ENCODE results near the gene CD247. TPM values are rescaled to one million over a fixed set of nuclear protein-coding genes. Genes with fewer than 3 reads are reported as not detected.

The CD247 gene
- total and polyA plus RNA-seq, 9 of the 15 experiments (the other 6 are each of a cell fraction or from before 2014, with no cell fraction given): 0.08 to 0.42 (median 0.28) TPM; not detected in 5

- TF ChIP-seq RAD21 (CRISPR knock-in tag; conservative IDR thresholded peaks at IDR 0.05 in 1 of 2, IDR thresholded peaks at IDR 0.05 in 1 of 2) (no peak), ESRRA (IDR thresholded peaks at IDR 0.05; ENCODE audit: borderline replicate concordance, low read depth) (peak; percentile 39; the same call in 1 of the 2 replicates), ERF (CRISPR knock-in tag; IDR thresholded peaks at IDR 0.05) (0 out of 2 replicates have a peak, but pooled peaks have one; percentile 29), FOXP4 (CRISPR knock-in tag; IDR thresholded peaks at IDR 0.05; ENCODE audit: borderline replicate concordance) (no peak; the same call in 1 of the 2 replicates), KAT7 (CRISPR knock-in tag; IDR thresholded peaks at IDR 0.05; ENCODE audit: borderline replicate concordance) (0 out of 2 replicates have a peak, but pooled peaks have one; percentile 81), TAF1 (IDR thresholded peaks at IDR 0.05; ENCODE audit: control insufficient read depth, extremely low read depth, insufficient read depth, low read length, severe bottlenecking) (peak; percentile 16), CCNT2 (IDR thresholded peaks at IDR 0.05; ENCODE audit: borderline replicate concordance, extremely low read depth, insufficient read length, low read depth, low read length) (peak; percentile 82), CXXC5 (CRISPR knock-in tag; IDR thresholded peaks at IDR 0.05) (peak; percentile 54), GTF3C2 (IDR thresholded peaks at IDR 0.05; ENCODE audit: borderline replicate concordance, extremely low read depth, insufficient read length) (no peak), CBFA2T2 (conservative IDR thresholded peaks at IDR 0.05) (no peak; the same call in 1 of the 2 replicates), ZFX (CRISPR knock-in tag; IDR thresholded peaks at IDR 0.05) (peak; percentile 52)
These were observed 63.2 kb downstream of the CD247 start (continued) for GRCh38 chr1:167454894-167455785.
